ENCODE measurements around the gene MLLT3.

The MLLT3 gene

DNA sequence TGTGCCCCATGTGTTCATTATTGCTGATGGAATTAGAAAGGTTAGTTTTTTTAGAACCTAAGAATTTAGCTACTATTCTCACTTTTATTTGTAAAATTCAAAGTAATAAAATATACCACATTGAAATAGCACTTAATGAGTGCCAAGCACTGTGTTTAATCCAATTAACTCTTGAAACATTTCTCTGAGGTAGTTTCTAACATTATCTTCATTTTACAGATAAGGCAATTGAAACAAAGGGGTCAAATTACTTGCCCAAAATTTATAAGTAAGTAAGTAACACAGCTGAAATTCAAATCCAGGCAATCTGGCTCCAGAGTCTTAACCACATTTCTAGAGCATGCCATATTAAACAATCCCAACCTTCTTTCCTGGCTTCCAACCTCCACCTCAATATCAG lies 84.2 kb downstream of the MLLT3 start:
- DNase-seq (ENCODE audit: low spot score in 2 of 2), result no peak
- H3K4me3 Mint-ChIP-seq, result no peak overlapping the region
- H3K4me1 Mint-ChIP-seq, result peaks cover 24% of the 10 kb centered on the region
- no peak for ATAC-seq
- H3K9me3 Mint-ChIP-seq, result peaks cover 14% of the 10 kb centered on the region
- H3K36me3 Mint-ChIP-seq, result no peaks in the 10 kb centered on the region
- no peak overlapping the region for H3K27ac Mint-ChIP-seq

DNA sequence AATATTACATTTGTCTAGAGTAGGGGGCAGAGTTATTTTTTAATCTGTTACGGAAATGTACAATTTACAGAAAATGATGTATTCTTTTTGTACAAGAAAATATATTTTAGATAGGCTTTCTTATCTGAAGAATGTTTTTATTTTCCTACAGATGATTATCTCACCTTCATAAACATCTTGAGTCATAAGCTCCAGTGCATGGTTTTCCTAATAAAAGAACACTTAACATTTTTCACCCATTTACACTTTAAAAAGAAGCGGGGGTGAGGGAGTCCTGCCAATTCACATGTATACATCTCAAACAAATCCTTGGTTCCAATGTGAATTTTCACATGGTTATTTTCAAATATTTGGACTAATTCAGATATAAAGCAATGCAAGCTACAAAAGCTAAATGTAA lies 85.0 kb downstream of the MLLT3 start:
- Mint-ChIP-seq H3K4me3 (no peak overlapping the region), H3K36me3 (no peaks in the 10 kb centered on the region), H3K4me1 (peaks cover 22% of the 10 kb centered on the region), H3K9me3 (peaks cover 14% of the 10 kb centered on the region), H3K27ac (no peak overlapping the region)
- DNase-seq (ENCODE audit: low spot score in 2 of 2), result no peak
- no peak for ATAC-seq

DNA sequence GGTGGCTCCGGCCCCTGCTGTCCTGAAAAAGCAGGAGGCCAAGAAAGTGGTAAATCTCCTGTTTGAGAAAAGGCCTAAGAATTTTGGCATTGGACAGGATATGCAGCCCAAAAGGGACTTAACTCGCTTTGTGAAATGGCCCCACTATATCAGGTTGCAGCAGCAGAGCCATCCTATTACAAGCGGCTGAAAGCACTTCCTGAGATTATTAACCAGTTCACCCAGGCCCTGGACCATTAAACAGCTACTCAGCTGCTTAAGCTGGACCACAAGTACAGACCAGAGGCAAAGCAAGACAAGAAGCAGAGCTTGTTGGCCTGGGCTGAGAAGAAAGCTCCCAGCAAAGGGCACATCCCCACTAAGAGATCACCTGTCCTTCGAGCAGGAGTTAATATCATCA lies 89.7 kb downstream of the MLLT3 start:
- Mint-ChIP-seq H3K36me3 (no peaks in the 10 kb centered on the region), H3K4me3 (no peak overlapping the region), H3K9me3 (no peaks in the 10 kb centered on the region), H3K27ac (no peak overlapping the region), H3K4me1 (peaks cover 41% of the 10 kb centered on the region)
- DNase-seq (ENCODE audit: low spot score in 2 of 2) (no peak), ATAC-seq (no peak)

DNA sequence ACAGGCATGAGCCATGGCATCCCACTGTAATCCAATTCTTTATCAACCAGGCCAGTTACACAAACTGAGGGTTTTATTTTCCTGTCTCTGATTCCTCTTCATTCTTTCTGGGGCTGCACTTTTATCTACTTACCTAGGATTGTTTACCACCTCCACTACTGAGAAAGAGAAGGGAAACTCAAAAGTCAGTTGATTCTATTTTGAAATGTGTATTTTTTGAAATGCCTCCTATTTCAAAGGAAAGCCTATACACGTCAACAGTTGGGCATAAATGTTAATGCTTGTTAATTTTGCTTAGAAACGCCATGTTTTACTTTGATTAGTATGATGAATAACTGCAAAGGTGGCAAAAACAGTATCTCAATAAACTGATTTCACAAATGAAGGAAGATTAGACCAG lies 92.5 kb downstream of the MLLT3 start:
- DNase-seq (ENCODE audit: low spot score in 2 of 2) (no peak), ATAC-seq (no peak)
- Mint-ChIP-seq H3K4me1 (peaks cover 46% of the 10 kb centered on the region), H3K9me3 (no peaks in the 10 kb centered on the region), H3K36me3 (no peaks in the 10 kb centered on the region), H3K27ac (no peak overlapping the region), H3K4me3 (no peak overlapping the region)

DNA sequence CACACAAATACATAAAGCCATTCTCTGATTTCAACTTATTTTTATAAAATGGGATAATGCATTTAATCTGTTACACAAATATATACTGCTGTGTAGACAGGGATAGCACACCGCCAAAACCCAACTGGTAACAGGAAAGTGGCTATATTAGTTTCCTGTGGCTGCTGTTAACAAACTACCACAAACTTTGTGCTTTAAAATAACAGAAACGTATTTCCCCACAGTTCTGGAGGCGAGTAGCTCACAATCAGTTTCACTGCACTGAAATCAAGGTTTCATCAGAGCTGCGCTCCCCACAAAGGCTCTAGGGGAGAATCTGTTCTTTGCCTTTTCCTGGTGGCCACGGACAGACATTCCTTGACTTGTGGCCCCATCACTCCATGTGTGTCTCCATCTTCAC lies 94.0 kb downstream of the MLLT3 start:
- DNase-seq (ENCODE audit: low spot score in 2 of 2), result no peak
- no peak overlapping the region for H3K27ac Mint-ChIP-seq
- peaks cover 57% of the 10 kb centered on the region for H3K4me1 Mint-ChIP-seq
- H3K4me3 Mint-ChIP-seq, result no peak overlapping the region
- H3K9me3 Mint-ChIP-seq, result no peaks in the 10 kb centered on the region
- H3K36me3 Mint-ChIP-seq, result no peaks in the 10 kb centered on the region
- no peak for ATAC-seq

DNA sequence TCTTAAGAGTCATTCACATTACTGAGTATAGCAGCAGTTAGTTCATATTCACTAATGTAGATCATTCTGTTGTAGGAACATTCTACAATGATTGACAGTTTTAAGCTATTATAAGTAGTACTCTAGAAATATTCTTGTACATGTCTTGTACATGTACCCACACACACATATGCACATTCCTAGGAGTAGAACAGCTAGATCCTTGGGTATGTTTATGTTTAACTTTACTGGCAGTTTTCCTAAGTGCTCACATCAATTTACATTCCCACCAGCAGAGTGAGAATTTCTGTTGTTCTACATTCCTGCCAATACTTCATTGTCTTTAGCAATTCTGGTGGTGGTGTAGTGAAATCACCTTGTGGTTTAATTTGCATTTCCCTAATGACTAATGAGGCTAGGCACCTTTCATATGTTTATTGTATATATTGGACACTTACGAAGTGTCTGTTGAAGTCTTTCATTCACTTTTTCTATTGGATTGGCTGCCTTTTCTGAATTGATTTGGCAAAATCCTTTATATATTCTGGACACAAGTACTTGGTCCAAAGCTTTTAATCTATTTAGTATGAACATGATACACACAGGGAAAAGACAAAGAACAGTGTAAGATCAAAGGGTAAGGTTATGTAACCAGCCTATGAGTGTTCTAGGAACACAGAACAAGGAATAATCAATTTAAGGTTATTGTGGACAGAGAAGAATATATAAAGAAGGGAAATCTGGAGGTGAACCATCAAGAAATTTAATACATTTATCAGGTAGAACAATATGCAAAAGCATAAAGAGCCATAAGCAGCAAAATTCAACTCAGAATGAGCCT lies 95.6 kb downstream of the MLLT3 start:
- DNase-seq (ENCODE audit: low spot score in 2 of 2) (no peak), ATAC-seq (peak; percentile 71)
- no peak overlapping the region for H3K27ac Mint-ChIP-seq
- H3K4me3 Mint-ChIP-seq, result no peak overlapping the region
- peaks cover 59% of the 10 kb centered on the region for H3K4me1 Mint-ChIP-seq
- H3K9me3 Mint-ChIP-seq, result no peaks in the 10 kb centered on the region
- H3K36me3 Mint-ChIP-seq, result no peaks in the 10 kb centered on the region

DNA sequence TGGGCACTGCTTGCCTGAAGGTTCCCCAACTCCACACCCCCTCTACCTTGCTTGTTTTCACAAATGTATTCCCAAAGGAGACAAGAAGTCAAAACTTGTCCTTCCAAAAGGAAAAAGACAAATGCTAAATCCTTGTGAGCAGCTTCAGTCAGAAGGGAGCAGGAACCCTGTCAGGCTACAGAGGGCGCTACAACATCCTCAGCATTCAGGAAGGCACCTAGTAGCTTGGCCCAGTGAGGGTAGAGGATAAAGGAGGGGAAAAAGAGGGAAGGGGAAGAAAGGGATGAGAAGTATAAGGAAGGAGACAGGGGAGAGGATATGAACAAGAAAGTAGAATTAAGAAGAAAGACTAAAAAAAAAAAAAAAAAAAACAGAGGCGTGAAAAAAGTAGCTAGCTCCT lies 97.5 kb downstream of the MLLT3 start:
- DNase-seq (ENCODE audit: low spot score in 2 of 2) (no peak), ATAC-seq (no peak)
- Mint-ChIP-seq H3K4me1 (peaks cover 57% of the 10 kb centered on the region), H3K4me3 (no peak overlapping the region), H3K27ac (no peak overlapping the region), H3K9me3 (no peaks in the 10 kb centered on the region), H3K36me3 (no peaks in the 10 kb centered on the region)

DNA sequence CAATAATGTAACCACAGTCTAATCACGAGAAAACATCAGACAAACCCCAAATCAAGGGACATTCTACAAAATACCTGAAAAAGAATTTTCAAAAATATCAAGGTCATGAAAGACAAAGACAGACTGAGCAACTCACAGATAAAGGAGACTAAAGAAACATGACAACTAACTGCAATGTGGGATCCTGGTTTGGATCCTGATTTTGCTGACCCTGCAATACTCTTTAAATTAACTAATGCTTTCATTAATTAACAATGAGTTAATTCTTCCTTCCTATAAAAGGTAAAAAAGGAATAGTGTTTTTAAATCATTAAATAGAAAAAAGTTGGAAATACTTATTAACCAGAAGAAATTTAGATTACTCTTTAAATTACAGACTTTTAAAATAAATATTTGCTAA lies 103.6 kb downstream of the MLLT3 start:
- no peaks in the 10 kb centered on the region for H3K9me3 Mint-ChIP-seq
- H3K36me3 Mint-ChIP-seq, result no peaks in the 10 kb centered on the region
- no peak for DNase-seq (ENCODE audit: low spot score in 2 of 2)
- no peak overlapping the region for H3K27ac Mint-ChIP-seq
- ATAC-seq, result no peak
- peaks cover 52% of the 10 kb centered on the region for H3K4me1 Mint-ChIP-seq
- no peak overlapping the region for H3K4me3 Mint-ChIP-seq

DNA sequence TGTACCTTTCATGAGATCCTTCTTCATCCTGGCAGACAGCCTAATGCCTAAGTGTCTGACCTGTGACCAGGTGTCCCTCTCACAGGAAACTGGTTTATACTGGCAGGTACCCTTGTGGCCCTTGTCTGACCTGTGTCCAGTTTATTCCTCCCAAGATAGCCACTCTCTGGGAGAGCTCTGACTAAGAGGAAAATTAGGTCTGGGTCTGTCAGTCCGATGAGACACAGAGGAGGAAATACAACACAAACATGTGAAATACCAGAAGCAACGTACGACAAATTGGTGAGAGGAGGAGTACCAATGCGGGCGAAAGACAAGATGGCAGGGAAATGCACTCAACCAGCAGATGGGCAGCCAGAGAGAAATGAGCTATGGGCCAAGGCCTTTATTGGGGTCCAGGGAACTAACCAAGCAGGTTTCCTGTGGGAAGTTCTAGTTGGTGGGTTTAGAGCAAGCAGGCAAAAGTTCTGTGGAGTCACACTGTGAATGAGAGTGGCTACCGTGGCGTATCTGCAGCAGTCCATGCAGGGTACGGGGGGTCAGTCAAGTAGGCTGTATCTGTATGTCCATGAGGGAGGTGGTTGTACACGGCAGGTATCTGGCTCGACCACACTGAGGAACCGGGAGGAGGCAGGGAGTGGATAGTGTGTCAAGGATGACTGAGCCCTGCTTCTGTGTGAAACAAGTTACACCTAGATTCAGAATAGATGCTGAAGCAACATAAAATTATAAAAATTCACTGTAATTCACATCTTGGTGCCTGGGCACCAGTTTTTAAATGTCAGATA lies 109.0 kb downstream of the MLLT3 start:
- Mint-ChIP-seq H3K36me3 (peaks cover 5% of the 10 kb centered on the region), H3K27ac (peak overlapping the region; percentile 35), H3K4me1 (peaks cover 58% of the 10 kb centered on the region), H3K9me3 (no peaks in the 10 kb centered on the region), H3K4me3 (no peak overlapping the region)
- DNase-seq (ENCODE audit: low spot score in 2 of 2) (no peak), ATAC-seq (no peak)

DNA sequence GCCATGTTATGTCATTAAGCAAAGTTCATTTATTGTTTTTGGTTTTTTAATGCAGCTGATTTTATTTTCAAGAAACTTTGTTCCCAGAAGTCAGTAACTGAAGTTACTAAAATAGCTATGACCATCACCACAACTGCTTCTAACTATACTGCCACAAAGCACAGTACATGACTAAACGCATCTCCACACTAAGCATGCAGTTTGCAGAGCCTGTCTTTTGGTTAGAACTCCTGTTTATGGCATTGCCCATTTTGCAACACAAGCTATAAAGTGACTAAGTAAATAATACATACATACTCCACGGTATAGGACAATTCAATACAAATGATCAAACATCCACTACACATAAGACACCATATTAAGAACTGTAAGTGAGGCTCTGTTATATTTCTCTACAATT lies 109.7 kb downstream of the MLLT3 start:
- Mint-ChIP-seq H3K4me1 (peaks cover 57% of the 10 kb centered on the region), H3K4me3 (no peak overlapping the region), H3K36me3 (peaks cover 5% of the 10 kb centered on the region), H3K9me3 (no peaks in the 10 kb centered on the region), H3K27ac (no peak overlapping the region)
- DNase-seq (ENCODE audit: low spot score in 2 of 2) (no peak), ATAC-seq (peak; percentile 51)

DNA sequence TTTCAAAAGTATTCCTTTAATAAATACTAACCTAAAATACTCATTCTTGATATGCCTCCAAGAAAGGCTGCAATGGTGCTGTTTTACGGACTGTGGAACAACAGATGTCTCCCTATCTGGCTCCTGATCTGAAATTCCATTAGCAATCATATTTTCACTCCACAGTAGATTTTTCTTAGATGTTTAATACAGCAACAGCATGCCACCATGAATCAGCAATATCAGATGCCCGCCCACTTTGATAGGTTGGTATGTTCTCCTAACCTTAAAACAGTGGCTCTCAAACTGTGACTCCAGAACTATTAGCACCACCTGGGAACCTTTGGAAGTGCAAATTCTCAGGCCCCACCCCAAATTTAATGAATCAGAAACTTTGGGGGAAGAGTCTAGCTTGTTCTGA lies 110.2 kb downstream of the MLLT3 start:
- H3K36me3 Mint-ChIP-seq, result peaks cover 5% of the 10 kb centered on the region
- no peak overlapping the region for H3K27ac Mint-ChIP-seq
- H3K4me1 Mint-ChIP-seq, result peaks cover 53% of the 10 kb centered on the region
- no peak overlapping the region for H3K4me3 Mint-ChIP-seq
- DNase-seq (ENCODE audit: low spot score in 2 of 2) (no peak), ATAC-seq (no peak)
- H3K9me3 Mint-ChIP-seq, result no peaks in the 10 kb centered on the region

DNA sequence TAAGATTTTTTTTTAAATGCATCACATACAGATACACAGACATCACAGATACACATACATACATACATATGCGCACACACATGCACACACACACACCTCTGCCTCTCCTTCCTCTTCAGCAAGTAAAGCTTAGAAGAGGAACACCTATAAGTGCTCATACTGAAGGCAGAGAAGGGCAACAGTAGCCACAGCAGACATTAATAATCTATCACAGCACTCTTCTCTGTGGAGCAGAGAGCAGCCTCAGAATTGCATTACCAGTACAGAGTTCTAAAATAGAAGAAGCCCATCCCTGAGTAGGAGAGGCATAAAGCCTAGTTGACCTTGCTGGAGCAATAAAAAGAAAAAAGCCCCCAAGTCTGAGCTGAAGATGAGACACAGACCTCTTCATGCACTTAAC lies 110.6 kb downstream of the MLLT3 start:
- Mint-ChIP-seq H3K9me3 (no peaks in the 10 kb centered on the region), H3K27ac (no peak overlapping the region), H3K4me1 (peaks cover 53% of the 10 kb centered on the region), H3K4me3 (no peak overlapping the region), H3K36me3 (peaks cover 5% of the 10 kb centered on the region)
- DNase-seq (ENCODE audit: low spot score in 2 of 2), result no peak
- ATAC-seq, result no peak

DNA sequence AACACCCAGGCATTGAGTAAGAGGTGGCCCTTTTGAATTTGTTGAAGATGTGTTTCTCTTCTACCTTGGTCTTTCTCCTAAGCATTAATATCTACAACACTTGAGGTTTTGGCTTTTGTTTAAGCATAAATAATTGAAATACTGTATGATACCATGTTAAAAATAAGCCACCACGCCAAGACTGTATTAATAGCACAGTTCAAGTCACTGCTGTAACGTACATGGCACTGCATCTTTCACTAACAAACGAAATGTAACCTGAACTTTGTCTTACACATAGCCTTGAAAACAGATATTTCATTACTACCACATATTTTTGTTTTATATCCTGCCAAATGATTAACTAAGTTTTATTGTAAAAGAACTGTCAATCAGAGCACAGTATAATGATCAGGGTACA lies 112.8 kb downstream of the MLLT3 start:
- DNase-seq (ENCODE audit: low spot score in 2 of 2), result no peak
- peaks cover 5% of the 10 kb centered on the region for H3K36me3 Mint-ChIP-seq
- H3K9me3 Mint-ChIP-seq, result no peaks in the 10 kb centered on the region
- H3K4me3 Mint-ChIP-seq, result no peak overlapping the region
- no peak for ATAC-seq
- no peak overlapping the region for H3K27ac Mint-ChIP-seq
- peaks cover 51% of the 10 kb centered on the region for H3K4me1 Mint-ChIP-seq

DNA sequence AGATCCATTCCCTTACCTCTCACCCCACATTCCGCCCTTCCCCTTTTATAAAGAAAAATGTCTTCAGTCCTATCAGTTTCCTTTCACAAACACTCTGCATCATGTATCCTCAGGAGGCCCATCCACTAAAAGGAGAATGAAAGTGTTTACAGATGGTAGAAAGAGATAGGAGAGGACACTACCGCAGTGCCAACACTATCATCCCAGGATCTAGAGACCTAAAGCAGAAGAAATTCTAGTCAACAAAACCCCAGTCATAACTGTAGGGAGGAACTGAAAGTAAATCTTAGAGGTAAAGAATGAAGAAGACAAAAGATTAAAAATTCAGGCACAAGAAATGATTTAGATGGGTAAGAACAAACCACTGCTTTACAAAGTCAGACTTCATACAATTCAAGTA lies 114.1 kb downstream of the MLLT3 start:
- ATAC-seq (peak; percentile 70), DNase-seq (ENCODE audit: low spot score in 2 of 2) (no peak)
- peaks cover 4% of the 10 kb centered on the region for H3K36me3 Mint-ChIP-seq
- H3K4me3 Mint-ChIP-seq, result no peak overlapping the region
- no peak overlapping the region for H3K27ac Mint-ChIP-seq
- no peaks in the 10 kb centered on the region for H3K9me3 Mint-ChIP-seq
- peaks cover 45% of the 10 kb centered on the region for H3K4me1 Mint-ChIP-seq

DNA sequence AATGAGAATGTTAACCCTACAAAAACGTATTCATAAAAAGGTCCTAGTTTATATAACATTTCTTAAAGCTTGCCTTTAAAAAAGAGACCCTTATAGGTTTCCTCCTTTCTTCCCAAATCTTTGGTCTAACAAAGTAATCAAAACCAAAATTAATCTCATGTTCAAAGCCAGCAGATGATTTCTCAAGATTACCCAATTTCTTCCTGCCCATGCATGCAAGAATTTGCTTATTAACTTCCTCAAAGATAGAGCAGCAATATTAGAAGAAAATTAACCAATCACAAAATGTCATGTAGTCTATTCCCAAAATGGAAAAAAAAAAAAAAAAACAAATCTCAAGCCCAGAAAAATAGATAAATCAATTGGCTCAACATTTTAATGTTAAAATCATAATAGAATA lies 114.9 kb downstream of the MLLT3 start:
- Mint-ChIP-seq H3K4me3 (no peak overlapping the region), H3K4me1 (peaks cover 37% of the 10 kb centered on the region), H3K27ac (no peak overlapping the region), H3K9me3 (no peaks in the 10 kb centered on the region), H3K36me3 (no peaks in the 10 kb centered on the region)
- DNase-seq (ENCODE audit: low spot score in 2 of 2) (no peak), ATAC-seq (no peak)
